Right cardiac atrium (tissue), 5 donors: ENCODE data around the gene ASCL2. TPM values are rescaled to one million over a fixed set of nuclear protein-coding genes. Genes with fewer than 3 reads are reported as not detected.

Experiments used
- ATAC-seq, 2 donors: fragments of 200-7000 bp; cut with Tn5 transposase; one replicate each; pipeline versions ENCODE4 v1.8.0 to v1.9.1; 2020; ENCODE audit warnings: moderate library complexity in 2 of 2, mild to moderate bottlenecking in 1 of 2
- DNase-seq, 3 donors: peaks; one replicate each; pipeline ENCODE4 v3.0.0-alpha.2; 2020
- H3K27ac ChIP-seq: one replicate; pipeline ENCODE4 v1.5.1; 2013; ENCODE audit warnings: mild to moderate bottlenecking, low read length, control low read depth, moderate library complexity
- H3K27me3 ChIP-seq: one replicate; pipeline ENCODE4 v1.6.1; 2013; ENCODE audit not compliant: control insufficient read depth, insufficient read depth
- H3K4me1 ChIP-seq: one replicate; pipeline ENCODE4 v1.6.1; 2013; ENCODE audit warnings: low read length; ENCODE audit not compliant: control insufficient read depth, insufficient read depth
- H3K4me3 ChIP-seq: one replicate; pipeline ENCODE4 v1.5.1; 2013; ENCODE audit warnings: low read length, control low read depth
- H3K9me3 ChIP-seq: one replicate; pipeline ENCODE4 v1.6.1; 2013; ENCODE audit warnings: low read length; ENCODE audit not compliant: control insufficient read depth
- WGBS: extraction: QIAGEN DNeasy Blood & Tissue Kit; methylation state at CpG from one replicate; pipeline ENCODE4 v1.1.7; 2013; 5-methylcytosine and 5-hydroxymethylcytosine counted together
- intact Hi-C, 4 donors: fragments of 100-400 bp; cut with DNase I; formaldehyde crosslinking; loops; one replicate each; pipeline versions ENCODE4 v1.11.0 to v1.14.0; 2022 to 2023
- polyA plus RNA-seq: library from polyadenylated mRNA; stranded (reverse); fragments of 200-250 nt; gene quantifications from one replicate; pipeline ENCODE4 v1.2.3, GENCODE V29; 2013
- total RNA-seq, 4 donors: library from RNA; stranded (reverse); fragmentation: NEBNext Ultra II Directional; extraction: Animal tissue kit (Norgen Biotek cat#: 25700); gene quantifications; one replicate each; pipeline ENCODE4 v1.2.1, GENCODE V29; 2021
- donor health status: healthy with polysubstance abuse.
- donor health status: DM: no; HTN: yes; CAD: no.
- donor health status: DM: no; HTN: no; CAD: no.
- donor health status: DM: no; HTN: yes; CAD: no; lungs with severe emphysema.
- donor health status: DM: yes; HTN: yes; CAD: no.

Gene ASCL2
- total and polyA plus RNA-seq, 5 donors = 0.20 to 0.51 (median 0.29) TPM; not detected in 1

GRCh38 chr11:2271327-2272227 lies 1.2 kb upstream of the ASCL2 start:
- 21% methylated on average over 45 of the region's 45 CpGs for WGBS
- Histone ChIP-seq H3K4me3 (no peak overlapping the region), H3K4me1 (no peaks in the 10 kb centered on the region), H3K27me3 (no peaks in the 10 kb centered on the region), H3K27ac (no peak overlapping the region), H3K9me3 (no peaks in the 10 kb centered on the region)
- ATAC-seq (peak in 1 of 2 donors; percentile 7), DNase-seq (peak in 1 of 3 donors; percentile 54)
- intact Hi-C loops = loop anchor here in 1 of 4 donors (10.0 kb wide), 1 partner anchor 57 kb away; no protein-coding TSS in a partner anchor

- Histone ChIP-seq H3K27me3 (no peaks in the 10 kb centered on the region), H3K4me1 (no peaks in the 10 kb centered on the region), H3K27ac (no peak overlapping the region), H3K9me3 (no peaks in the 10 kb centered on the region), H3K4me3 (no peak overlapping the region)
- DNase-seq (peak; percentile 57 to 83 (median 82)), ATAC-seq (peak; percentile 35 to 48)
- intact Hi-C loops = loop anchor here in 1 of 4 donors (10.0 kb wide), 1 partner anchor 56 kb away; no protein-coding TSS in a partner anchor
- 2% methylated on average over 28 of the region's 28 CpGs for WGBS
Observed at GRCh38 chr11:2271077-2271326, 614 bp upstream of the ASCL2 start.

GRCh38 chr11:2269601-2270321 lies 627 bp downstream of the ASCL2 start:
- ATAC-seq (peak; percentile 35 to 36), DNase-seq (peak; percentile 44 to 80 (median 72))
- Histone ChIP-seq H3K27ac (no peak overlapping the region), H3K4me1 (no peaks in the 10 kb centered on the region), H3K4me3 (peak overlapping the region; percentile 49), H3K9me3 (no peaks in the 10 kb centered on the region), H3K27me3 (no peaks in the 10 kb centered on the region)
- intact Hi-C loops = loop anchor here in 1 of 4 donors (10.0 kb wide), 1 partner anchor 55 kb away; no protein-coding TSS in a partner anchor
- 2% methylated on average over 104 of the region's 104 CpGs for WGBS

GRCh38 chr11:2268729-2269600 lies 1.4 kb downstream of the ASCL2 start:
- WGBS = 1% methylated on average over 89 of the region's 89 CpGs
- Histone ChIP-seq H3K27ac (no peak overlapping the region), H3K4me3 (peak overlapping the region; percentile 49), H3K9me3 (no peaks in the 10 kb centered on the region), H3K4me1 (no peaks in the 10 kb centered on the region), H3K27me3 (no peaks in the 10 kb centered on the region)
- DNase-seq (peak; percentile 55 to 83 (median 82)), ATAC-seq (peak; percentile 25 to 30)
- intact Hi-C loops = no loop called here

- no peak overlapping the region for H3K27ac ChIP-seq
- H3K9me3 ChIP-seq = no peaks in the 10 kb centered on the region
- peak in 1 of 3 donors; percentile 61 for DNase-seq
- ATAC-seq = no peak
- no peak overlapping the region for H3K4me3 ChIP-seq
- 69% methylated on average over 26 of the region's 26 CpGs for WGBS
- H3K4me1 ChIP-seq = no peaks in the 10 kb centered on the region
- no peaks in the 10 kb centered on the region for H3K27me3 ChIP-seq
- intact Hi-C loops = no loop called here
Observed at GRCh38 chr11:2267851-2268728, 2.3 kb downstream of the ASCL2 start.

- ATAC-seq (no peak), DNase-seq (peak in 1 of 3 donors; percentile 28)
- H3K9me3 ChIP-seq = no peaks in the 10 kb centered on the region
- intact Hi-C loops = no loop called here
- H3K27ac ChIP-seq = no peak overlapping the region
- H3K4me3 ChIP-seq = no peak overlapping the region
- H3K27me3 ChIP-seq = no peaks in the 10 kb centered on the region
- no peaks in the 10 kb centered on the region for H3K4me1 ChIP-seq
- 84% methylated on average over 12 of the region's 12 CpGs for WGBS
Observed at GRCh38 chr11:2267306-2267850, 3.0 kb downstream of the ASCL2 start.

- H3K27ac ChIP-seq = no peak overlapping the region
Observed at GRCh38 chr11:2266586-2267305, 3.6 kb downstream of the ASCL2 start.

GRCh38 chr11:2265854-2266585 lies 4.4 kb downstream of the ASCL2 start:
- Histone ChIP-seq H3K9me3 (no peaks in the 10 kb centered on the region), H3K4me3 (no peak overlapping the region), H3K4me1 (no peaks in the 10 kb centered on the region), H3K27me3 (no peaks in the 10 kb centered on the region), H3K27ac (no peak overlapping the region)
- no peak for ATAC-seq
- 68% methylated on average over 24 of the region's 24 CpGs for WGBS
- intact Hi-C loops = no loop called here
- DNase-seq = no peak

More at GRCh38 chr11:2266586-2267305, 3.6 kb downstream of the ASCL2 start:
- ATAC-seq (no peak), DNase-seq (peak in 1 of 3 donors; percentile 35)
- intact Hi-C loops = no loop called here
- H3K4me1 ChIP-seq = no peaks in the 10 kb centered on the region
- no peaks in the 10 kb centered on the region for H3K27me3 ChIP-seq
- no peak overlapping the region for H3K4me3 ChIP-seq
- H3K9me3 ChIP-seq = no peaks in the 10 kb centered on the region
- 93% methylated on average over 26 of the region's 26 CpGs for WGBS

- H3K4me1 ChIP-seq = no peaks in the 10 kb centered on the region
- H3K4me3 ChIP-seq = no peak overlapping the region
- ATAC-seq (no peak), DNase-seq (peak in 2 of 3 donors; percentile 63 to 74)
- WGBS = 43% methylated on average over 2 of the region's 2 CpGs
- intact Hi-C loops = no loop called here
- no peaks in the 10 kb centered on the region for H3K9me3 ChIP-seq
- H3K27ac ChIP-seq = no peak overlapping the region
- no peaks in the 10 kb centered on the region for H3K27me3 ChIP-seq
Observed at GRCh38 chr11:2265396-2265795, 5.0 kb downstream of the ASCL2 start.
